HG03060 (cell line): ENCODE results near the gene RBSN.
A peak's percentile ranks its signal among the peaks of the same experiment; 100 is the strongest.

Source experiments
- ATAC-seq: cut with Tn5 transposase; IDR thresholded peaks from one replicate; pipeline ENCODE4 v1.9.1; 2021; ENCODE audit warnings: low read depth, moderate number of reproducible peaks; ENCODE audit not compliant: unreplicated experiment

Gene RBSN

GRCh38 chr3:15102256-15102655 lies 3.3 kb upstream of the RBSN start:
- ATAC-seq = no peak

- no peak for ATAC-seq
Measured at GRCh38 chr3:15099364-15100098, 583 bp upstream of the RBSN start.

- no peak for ATAC-seq
Measured at GRCh38 chr3:15097891-15098290, 1.1 kb downstream of the RBSN start.

- ATAC-seq = no peak
Measured at GRCh38 chr3:15096046-15096445, 2.9 kb downstream of the RBSN start.

GRCh38 chr3:15094187-15094875 lies 4.6 kb downstream of the RBSN start:
- no peak for ATAC-seq

GRCh38 chr3:15092686-15093085 lies 6.3 kb downstream of the RBSN start:
- ATAC-seq = no peak

- no peak for ATAC-seq
Measured at GRCh38 chr3:15091575-15091974, 7.4 kb downstream of the RBSN start.

- ATAC-seq = no peak
Measured at GRCh38 chr3:15089201-15089600, 9.7 kb downstream of the RBSN start.

GRCh38 chr3:15086699-15087098 lies 12.2 kb downstream of the RBSN start:
- no peak for ATAC-seq

- ATAC-seq = no peak
Measured at GRCh38 chr3:15086263-15086662, 12.7 kb downstream of the RBSN start.

GRCh38 chr3:15083252-15083651 lies 15.7 kb downstream of the RBSN start:
- no peak for ATAC-seq

- ATAC-seq = no peak
Measured at GRCh38 chr3:15081960-15082664, 16.8 kb downstream of the RBSN start.

GRCh38 chr3:15079091-15079490 lies 19.9 kb downstream of the RBSN start:
- ATAC-seq = no peak

GRCh38 chr3:15074500-15074899 lies 24.4 kb downstream of the RBSN start:
- ATAC-seq = no peak

- ATAC-seq = no peak
Measured at GRCh38 chr3:15071699-15072098, 27.2 kb downstream of the RBSN start.

- no peak for ATAC-seq
Measured at GRCh38 chr3:15069441-15069840, 29.5 kb downstream of the RBSN start.

GRCh38 chr3:15066467-15066866 lies 32.5 kb downstream of the RBSN start:
- ATAC-seq = no peak

GRCh38 chr3:15065550-15066007 lies 33.4 kb downstream of the RBSN start:
- no peak for ATAC-seq

GRCh38 chr3:15064835-15065549 lies 34.0 kb downstream of the RBSN start, which contains the start of gene MRPS25:
MRPS25 (minus strand) TSS chr3:15065315; CDS start chr3:15065194, 121 bp downstream.
- peak; percentile 76 for ATAC-seq

- ATAC-seq = no peak
Measured at GRCh38 chr3:15064299-15064834, 34.6 kb downstream of the RBSN start.
